Skin epidermis (tissue), 12 donors: ENCODE measurements around the gene INVS.
"Not testable (repeated sequence)": the region's sequence is repeated elsewhere in the genome, so short reads cannot be mapped to it uniquely, and the experiment has no call there.

Experiments
- H3K27ac ChIP-seq, 21 experiments: fragments of 200-600 bp; sonication (generic) in 11 of 21; one replicate each; pipeline ENCODE4 v1.5.0; 2020; ENCODE audit warnings: mild to moderate bottlenecking in 3 of 21, inconsistent platforms in 2 of 21, moderate library complexity in 2 of 21
- H3K4me3 ChIP-seq, 7 experiments: fragments of 200-600 bp; sonication (generic) in 2 of 7; one replicate each; pipeline ENCODE4 v1.5.0; 2020; ENCODE audit warnings: inconsistent platforms in 2 of 7, mild to moderate bottlenecking in 2 of 7, moderate library complexity in 1 of 7

Gene INVS

DNA sequence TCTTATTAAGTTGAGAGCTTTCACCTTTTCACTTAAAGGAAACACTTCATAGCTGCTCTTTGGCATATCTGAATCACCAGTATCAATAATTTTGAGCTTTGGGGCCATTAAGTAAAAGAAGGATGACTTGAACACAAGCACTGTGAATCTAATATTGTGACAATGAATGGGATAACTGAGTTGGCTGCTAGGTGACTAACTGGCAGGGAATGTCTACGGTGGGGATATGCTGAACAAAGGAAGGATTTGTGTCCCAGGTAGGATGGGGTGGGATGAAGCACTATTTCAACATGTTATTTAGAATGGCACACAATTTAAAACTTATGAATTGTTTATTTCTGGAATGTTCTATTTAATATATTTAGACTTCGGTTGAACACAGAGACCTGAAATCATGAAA is 130.1 kb downstream of the INVS start:
- no peak overlapping the region for H3K27ac ChIP-seq
- no peak overlapping the region for H3K4me3 ChIP-seq

DNA sequence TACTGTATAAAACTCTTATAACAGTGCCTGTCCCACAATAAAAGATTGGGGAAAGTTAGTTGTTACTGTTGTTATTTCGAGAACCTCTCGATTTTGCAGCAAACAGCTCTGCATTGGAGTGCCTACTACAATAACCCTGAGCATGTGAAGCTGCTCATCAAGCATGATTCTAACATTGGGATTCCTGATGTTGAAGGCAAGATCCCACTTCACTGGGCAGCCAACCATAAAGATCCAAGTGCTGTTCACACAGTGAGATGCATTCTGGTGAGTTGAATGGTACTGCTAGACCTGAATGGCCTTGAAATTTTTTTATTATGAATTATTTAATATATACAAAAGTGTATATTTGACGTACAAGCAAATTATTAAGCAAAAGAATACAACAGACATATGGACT is 130.5 kb downstream of the INVS start:
- Histone ChIP-seq H3K4me3 (no peak overlapping the region), H3K27ac (no peak overlapping the region)

DNA sequence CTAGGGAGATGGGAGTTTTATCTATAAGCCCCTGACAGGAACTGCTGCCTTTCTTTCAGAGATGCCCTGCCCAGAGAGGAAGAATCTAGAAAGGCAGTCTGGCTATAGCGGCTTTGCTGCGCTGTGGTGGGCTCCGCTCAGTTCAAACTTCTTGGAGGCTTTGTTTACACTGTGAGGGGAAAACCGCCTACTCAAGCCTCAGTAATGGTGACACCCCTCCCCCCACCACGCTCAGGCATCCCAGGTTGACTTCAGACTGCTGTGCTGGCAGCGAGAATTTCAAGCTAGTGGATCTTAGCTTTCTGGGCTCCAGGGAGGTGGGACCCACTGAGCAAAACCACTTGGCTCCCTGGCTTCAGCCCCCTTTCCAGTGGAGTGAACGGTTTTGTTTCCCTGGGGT is 137.9 kb downstream of the INVS start:
- not testable (repeated sequence) for H3K4me3 ChIP-seq, H3K27ac ChIP-seq

DNA sequence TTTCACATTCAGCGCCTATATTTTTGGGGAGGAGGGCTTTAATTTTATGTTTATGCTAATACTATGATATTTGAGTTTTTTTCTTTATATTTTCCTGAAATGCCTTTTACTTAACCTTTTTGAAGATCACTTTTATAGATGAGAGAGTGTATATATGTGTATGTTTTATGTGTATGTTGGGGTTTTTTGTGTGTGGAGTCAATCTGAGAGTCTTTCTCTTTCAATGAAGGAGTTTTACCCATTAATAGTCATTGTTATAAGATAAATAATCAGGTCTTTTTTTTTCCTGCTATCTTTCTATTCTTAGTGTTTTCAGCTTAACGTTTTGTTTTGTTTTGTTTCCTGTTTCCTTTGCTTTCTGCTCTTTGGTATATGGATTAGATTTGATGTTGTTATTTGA is 141.5 kb downstream of the INVS start:
- Histone ChIP-seq H3K4me3 (no peak overlapping the region), H3K27ac (no peak overlapping the region)

DNA sequence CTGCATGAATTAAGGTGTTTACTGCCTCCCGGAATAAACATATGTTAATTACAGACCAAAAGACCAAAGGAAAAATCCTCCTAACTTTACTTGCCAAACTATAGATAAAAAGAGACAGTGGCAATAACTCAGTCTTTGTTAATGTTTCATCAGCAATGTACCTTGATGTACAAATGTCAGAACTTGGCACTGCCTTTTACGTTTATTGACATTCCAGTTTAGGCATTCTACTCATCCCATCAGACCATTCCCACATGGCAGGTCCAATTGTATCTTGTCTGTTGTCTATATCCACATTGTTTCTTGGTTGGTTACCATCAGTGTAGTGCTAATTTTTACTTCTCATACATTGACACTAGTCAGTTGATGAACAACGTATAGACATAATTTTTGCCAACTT is 168.2 kb downstream of the INVS start:
- Histone ChIP-seq H3K4me3 (no peak overlapping the region), H3K27ac (no peak overlapping the region)

DNA sequence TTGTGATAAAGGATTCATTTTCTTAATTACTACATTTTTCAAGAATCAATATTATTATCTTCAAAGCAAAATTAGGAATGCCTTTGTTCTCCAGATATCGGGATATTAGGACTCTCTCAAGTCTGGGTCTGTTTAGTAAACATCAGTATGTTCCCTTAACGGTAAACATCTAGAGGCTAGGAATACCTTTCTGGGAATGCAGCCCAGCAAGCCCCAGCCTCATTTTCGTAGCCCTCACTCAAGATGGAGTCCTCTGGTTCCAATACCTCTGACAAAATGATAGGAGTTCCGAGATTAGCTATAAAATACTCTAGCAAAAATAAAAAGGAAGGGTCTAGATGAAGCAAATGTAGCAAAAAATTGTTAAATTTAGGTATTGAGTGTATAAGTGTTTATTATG is 169.2 kb downstream of the INVS start:
- Histone ChIP-seq H3K4me3 (no peak overlapping the region), H3K27ac (no peak overlapping the region)

DNA sequence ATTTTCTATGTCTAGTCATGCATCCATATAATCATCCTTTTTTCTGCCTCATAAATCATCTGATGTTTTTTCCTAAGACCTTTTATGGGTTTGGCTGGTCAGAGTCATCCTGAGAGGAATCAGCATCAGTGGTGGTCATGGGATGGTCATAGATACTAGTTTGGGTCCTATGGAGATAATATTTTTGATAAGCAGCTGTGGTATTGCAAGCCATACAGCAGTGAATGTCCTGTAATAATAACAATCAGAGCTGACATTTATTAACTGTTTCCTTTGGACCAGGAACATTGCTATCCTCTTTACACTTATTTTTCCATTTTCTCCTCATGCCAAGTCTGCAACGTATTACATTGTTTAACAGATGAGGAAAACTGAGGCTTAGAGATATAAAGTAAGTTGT is 170.6 kb downstream of the INVS start:
- no peak overlapping the region for H3K4me3 ChIP-seq
- no peak overlapping the region for H3K27ac ChIP-seq

DNA sequence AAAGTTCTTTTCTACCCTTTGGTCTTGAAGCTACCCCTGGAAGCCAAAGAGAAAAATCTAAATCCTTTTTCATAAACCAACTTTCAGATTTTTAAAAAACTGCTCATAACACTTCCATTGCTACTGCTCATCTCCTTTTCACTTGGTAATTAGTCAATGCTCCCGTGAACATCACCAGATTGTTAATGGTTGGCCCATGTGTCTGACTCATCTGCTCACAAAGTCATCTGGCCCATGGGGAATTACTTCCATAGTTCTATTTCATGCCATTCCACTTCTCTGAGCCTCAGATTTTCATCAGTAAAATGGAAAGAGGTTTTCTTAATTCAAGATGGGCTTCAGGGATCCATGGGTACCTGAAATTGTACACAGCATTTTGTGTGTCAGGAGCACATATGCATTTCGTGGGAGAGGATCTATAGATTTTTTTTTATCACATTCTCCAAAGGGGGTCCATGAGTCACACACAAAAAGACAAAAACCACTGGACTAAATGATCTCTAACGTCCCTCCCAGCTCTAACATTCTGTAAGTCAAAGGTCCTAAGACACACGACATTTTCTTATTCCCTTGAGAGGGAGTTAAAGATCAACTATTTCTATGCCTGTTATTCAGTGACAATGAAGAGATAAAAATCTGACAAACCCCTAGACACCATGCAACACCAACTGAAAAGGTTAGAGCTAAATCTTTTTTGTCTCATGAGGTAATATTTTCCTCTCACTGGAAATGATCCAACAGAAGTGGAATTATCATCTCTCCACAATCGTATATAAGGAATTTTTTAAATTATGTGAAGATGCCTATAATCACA is 178.3 kb downstream of the INVS start:
- no peak overlapping the region for H3K4me3 ChIP-seq
- no peak overlapping the region for H3K27ac ChIP-seq

DNA sequence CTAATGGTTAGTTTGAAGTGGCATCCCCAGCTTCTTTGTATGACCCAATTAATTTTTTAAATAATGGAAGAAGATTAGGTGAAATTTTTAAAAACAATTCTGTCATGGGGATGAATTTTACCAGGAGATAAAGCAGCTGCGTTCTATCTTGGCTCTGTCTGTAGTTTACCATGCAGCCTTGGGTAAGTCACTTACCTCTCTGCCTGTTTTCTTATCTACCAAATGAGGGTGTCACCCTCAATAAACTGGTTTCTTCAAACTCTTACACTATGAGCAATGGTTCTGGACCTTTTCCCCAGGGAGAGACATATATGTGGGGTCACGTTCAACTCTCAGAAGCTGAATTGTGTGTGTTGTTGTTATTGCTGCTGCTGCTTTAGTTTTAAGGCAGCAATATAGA is 182.0 kb downstream of the INVS start:
- no peak overlapping the region for H3K4me3 ChIP-seq
- H3K27ac ChIP-seq: no peak overlapping the region

DNA sequence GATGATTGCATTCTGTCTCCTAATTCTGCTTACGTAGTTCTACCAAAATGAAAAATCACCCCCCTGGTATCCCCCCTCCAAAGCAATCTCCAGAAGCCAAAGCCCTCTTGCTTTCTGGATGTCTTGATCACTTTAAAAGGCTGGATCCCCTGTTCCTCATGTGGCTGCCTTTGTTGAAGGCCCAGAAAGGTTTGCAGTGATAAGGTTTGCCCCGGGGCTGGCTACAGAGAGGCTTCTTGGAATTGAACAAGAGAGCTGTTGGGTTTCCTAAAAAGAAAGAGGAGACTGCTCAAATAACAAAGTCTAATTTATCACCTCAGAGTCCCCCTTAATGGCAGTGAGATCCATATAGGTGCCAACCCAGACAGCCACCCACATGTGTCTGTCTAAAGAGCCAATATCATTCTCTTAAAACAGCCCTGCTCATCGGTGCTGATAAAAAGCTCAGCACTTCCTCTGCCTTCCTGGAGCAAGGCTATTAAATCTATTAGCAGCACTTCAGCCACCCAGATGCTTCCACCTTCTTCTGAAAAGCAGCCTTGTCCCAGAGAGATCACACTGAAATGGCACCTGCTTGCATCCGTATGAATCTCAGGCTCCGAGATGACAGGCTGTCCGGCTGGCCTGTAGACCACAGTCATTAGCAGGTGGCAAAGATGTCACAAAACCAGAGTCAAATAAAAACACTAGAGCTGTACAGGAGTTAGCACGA is 182.8 kb downstream of the INVS start:
- H3K27ac ChIP-seq: no peak overlapping the region
- no peak overlapping the region for H3K4me3 ChIP-seq

DNA sequence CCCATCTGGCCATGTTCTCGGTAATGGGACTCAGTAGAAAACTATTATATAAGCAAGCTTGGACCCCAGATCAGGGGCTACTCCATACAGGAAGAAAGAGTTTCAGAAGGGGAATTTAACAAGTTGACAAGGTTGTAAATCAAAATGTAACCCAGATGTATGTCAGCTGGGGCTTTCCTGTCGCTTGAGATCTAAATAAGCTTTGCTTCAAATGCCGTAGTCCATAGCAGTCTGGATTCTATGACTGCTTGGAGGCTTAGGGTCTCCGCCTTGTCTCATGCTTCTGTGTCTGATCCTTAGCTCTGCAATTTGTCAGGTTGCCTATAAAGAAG is 183.3 kb downstream of the INVS start:
- Histone ChIP-seq H3K4me3 (no peak overlapping the region), H3K27ac (no peak overlapping the region)

DNA sequence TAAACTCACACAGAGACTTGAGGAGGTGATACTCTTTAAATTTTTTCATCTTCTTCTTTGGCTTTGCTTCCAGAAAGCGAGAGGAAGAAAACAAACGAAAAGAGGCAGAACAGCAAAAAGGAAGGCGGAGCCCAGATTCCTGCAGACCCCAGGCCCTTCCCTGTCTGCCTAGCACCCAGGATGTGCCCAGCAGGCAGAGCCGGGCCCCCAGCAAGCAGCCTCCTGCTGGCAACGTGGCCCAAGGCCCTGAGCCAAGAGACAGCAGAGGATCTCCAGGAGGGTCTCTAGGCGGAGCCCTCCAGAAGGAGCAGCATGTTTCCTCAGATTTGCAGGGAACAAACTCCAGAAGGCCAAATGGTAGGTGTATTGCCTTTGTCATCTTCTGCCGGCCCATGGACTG is 185.2 kb downstream of the INVS start:
- no peak overlapping the region for H3K4me3 ChIP-seq
- no peak overlapping the region for H3K27ac ChIP-seq

DNA sequence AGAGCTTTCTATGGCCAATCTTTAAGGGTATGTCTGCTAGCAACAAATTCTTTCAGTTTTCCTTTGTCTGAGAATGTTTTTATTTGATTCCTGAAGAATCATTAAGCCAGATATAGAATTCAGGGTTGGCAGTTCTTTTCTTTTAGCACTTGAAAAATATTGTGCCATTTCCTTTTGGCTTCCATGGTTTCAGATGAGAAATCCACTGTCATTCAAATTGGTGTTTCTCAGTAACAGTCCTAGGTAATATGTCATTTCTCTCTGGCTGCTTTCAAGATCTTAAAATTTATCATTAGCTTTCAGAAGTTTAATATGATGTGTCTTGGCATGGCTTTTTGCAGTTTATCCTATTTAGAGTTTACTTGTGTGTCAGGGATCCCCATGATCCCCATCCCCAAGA is 186.0 kb downstream of the INVS start:
- Histone ChIP-seq H3K27ac (no peak overlapping the region), H3K4me3 (no peak overlapping the region)

DNA sequence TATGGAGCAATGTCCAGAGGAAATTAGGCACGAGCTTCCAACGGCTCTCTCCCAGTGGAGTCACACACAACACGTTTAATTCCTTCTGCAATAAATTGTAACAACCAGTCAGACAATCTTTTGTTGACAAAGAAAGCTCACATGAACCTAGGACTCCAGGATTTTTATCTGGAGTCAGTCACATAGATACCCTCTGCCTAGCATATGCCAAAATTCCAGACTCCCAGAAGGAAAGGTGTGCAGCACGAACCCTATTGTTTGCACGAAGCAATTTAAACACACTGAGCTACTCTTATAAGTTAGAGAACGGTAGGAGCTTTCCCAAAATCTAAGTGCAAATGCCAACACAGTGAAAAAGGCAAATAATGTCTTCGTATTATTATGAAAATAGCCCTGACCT is 186.6 kb downstream of the INVS start:
- H3K4me3 ChIP-seq: no peak overlapping the region
- H3K27ac ChIP-seq: no peak overlapping the region

DNA sequence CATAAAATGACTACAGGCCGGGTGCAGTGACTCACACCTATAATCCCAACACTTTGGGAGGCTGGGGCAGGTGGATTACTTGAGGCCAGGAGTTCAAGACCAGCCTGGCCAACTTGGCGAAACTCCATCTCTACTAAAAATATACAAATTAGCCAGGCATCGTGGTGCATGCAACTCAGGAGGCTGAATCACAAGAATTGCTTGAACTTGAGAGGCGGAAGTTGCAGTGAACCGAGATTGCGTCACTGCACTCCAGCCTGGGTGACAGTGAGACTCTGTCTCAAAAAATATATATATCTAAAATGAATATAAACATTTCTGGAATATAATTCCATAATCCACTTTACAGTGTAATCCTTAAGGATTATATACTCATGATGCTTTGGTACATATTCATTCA is 187.2 kb downstream of the INVS start:
- H3K4me3 ChIP-seq: no peak overlapping the region
- no peak overlapping the region for H3K27ac ChIP-seq

DNA sequence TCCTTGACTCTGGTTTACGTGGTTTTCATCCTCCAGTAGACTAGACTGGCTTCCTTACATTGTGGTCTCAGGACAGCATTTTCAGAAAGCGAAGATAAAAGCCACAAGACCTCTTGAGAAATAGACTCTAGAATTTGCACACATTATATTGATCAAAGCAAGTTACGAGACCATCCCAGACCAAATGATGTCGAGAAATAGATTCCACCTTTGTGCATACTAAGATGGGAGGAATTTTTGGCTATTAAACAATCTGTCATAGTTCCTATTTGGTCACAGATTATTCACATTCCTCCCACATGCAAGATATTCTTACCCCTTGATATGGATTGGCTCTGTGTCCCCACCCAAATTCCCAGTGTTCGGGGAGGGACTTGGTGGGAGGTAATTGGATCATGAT is 188.1 kb downstream of the INVS start:
- Histone ChIP-seq H3K4me3 (no peak overlapping the region), H3K27ac (no peak overlapping the region)

DNA sequence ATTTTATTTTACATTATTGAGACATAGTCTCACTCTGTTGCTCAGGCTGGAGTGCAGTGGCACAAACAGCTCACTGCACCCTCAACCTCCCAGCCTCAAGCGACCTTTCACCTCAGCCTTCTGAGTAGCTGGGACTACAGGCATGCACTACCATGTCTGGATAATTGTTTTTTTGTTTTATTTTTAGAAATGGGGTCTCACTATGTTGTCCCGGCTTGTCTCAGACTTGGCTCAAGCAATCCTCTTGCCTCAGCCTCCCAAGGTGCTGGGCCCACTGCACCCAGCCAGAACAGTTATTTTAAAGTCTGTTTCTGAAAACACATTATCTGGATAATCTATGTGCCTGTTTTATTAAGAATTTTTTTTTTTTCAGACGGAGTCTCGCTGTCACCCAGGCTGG is 191.7 kb downstream of the INVS start:
- no peak overlapping the region for H3K27ac ChIP-seq
- no peak overlapping the region for H3K4me3 ChIP-seq

DNA sequence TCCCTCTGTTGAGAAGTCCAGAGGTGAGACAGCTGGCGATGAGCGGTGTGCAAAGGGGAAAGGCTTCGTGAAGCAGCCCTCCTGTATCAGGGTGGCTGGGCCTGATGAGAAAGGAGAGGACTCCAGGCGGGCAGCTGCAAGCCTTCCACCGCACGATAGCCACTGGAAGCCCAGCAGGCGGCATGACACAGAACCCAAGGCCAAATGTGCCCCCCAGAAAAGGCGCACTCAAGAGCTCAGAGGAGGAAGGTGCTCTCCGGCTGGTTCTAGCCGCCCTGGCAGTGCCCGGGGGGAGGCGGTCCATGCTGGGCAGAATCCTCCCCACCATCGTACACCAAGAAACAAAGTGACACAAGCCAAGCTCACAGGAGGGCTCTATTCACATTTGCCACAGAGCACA is 193.4 kb downstream of the INVS start:
- no peak overlapping the region for H3K27ac ChIP-seq
- no peak overlapping the region for H3K4me3 ChIP-seq

DNA sequence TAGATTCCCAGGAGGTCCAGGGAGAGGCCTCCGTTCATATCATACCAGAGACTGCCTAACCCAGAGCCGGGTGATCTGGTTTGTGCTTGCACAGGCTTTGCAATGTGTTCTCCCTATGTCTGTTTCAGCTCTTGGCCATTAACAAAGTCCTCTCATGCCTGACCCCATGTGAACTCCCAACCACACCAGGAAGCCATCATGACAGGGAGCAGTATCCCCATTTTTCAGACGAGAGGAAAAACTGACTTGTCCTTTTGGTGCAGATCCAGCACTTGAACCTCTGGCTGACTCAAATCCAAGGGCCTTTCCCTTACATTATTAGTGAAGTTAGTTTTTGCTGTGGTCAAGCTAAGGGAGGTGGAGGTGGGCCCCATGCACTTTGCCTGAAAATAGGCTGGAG is 195.3 kb downstream of the INVS start:
- Histone ChIP-seq H3K4me3 (no peak overlapping the region), H3K27ac (no peak overlapping the region)

DNA sequence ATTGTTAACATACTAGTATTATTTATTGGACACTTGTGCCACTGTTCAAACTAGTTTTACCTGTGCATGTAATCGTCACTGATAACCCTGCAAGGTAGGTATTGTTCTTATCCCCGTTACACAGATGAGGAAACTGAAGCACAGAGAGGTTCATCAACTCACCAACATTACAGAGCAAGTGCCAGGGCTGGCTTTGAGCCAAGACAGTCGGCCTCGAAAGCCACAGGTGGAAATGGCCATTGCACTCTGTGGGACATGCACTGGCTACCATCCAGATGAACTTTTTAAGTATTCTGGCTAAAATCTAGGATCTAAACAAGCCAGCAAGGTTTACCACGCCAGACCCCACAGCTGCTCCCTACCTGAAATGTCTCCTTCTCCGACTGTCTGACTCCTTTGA is 195.8 kb downstream of the INVS start:
- H3K4me3 ChIP-seq: no peak overlapping the region
- no peak overlapping the region for H3K27ac ChIP-seq

DNA sequence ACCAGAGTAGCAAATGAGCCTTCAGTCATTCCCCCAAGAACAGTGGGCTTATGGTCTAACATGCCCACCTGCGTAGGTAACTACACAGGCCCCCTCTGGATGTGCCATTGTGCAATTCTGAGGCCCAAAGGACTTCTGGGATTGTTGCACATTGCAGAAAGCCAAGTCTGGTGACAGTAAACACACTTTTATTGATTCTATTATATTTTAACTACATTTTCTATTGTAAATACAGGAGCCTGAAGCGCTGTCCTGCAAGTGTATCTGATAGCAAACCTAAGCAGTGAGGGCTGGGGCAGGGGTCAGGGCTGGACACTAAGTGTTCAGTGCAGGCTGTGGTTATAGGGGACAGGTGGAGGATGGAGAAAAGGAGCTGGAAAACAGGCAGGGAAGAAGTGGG is 196.2 kb downstream of the INVS start:
- H3K4me3 ChIP-seq: no peak overlapping the region
- no peak overlapping the region for H3K27ac ChIP-seq

DNA sequence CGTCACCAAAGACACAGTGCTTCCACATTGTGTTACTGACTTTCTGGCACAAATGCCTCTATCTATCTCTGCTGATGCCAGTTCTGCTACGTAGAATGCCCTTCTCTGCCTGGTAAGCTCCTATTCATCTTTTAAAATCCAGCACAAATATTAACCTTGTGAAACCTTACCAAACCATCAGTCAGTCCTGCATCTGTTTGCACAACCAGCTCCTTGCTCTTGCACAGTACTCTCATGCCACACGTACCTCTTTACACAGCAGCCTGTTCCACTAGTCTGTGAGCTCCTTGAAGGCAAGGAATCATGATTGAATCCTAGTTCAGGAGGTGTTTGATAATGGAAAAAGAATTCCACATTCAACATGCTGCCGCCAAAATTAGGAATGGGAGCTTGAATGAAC is 197.4 kb downstream of the INVS start:
- no peak overlapping the region for H3K4me3 ChIP-seq
- no peak overlapping the region for H3K27ac ChIP-seq
